HG03064 (cell line): ENCODE measurements around the gene KXD1.

Source experiments
- ATAC-seq: cut with Tn5 transposase; IDR thresholded peaks from one replicate; pipeline ENCODE4 v1.9.1; 2021; ENCODE audit warnings: low read depth; ENCODE audit not compliant: unreplicated experiment

The KXD1 gene

GRCh38 chr19:18612051-18612771 lies 54.5 kb downstream of the KXD1 start:
- no peak for ATAC-seq

DNA sequence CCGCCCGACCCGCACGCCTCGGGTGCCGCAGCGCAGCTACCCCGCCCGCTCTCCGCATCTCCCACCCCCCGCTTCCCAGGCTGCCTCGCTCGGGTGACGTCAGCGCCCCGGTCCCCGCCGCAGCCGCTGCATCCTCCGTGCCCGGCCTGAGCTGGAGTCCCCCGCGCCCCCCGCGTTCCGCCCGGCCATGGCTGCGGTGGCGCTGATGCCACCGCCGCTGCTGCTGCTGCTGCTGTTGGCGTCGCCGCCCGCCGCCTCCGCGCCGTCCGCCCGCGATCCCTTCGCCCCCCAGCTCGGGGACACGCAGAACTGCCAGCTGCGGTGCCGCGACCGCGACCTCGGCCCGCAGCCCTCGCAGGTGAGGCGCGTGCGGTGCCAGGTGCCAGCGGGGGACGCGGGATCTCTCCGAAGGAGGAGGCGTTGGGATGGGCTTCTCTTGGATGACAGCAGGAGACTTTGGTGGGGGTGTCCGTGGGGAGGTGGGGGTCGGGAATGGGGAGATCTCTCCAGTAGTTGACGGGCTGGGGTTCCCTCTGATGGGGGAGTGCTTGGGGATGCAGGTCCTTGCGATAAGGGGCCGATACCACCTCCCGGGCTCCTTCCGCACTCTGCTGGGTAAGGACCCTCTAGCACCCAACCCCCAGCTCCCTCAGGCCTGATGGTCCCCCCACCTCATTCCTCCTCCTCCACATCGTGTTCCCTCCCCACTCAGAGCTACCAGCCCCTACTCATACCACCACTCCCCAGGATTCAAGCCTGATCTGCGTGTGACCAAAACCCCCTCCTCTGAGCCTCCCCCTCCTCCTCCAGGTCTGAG lies 55.3 kb downstream of the KXD1 start, which contains the start of gene TMEM59L:
TSS of gene TMEM59L (plus strand) at position 99 of the 817 bp plus-strand sequence. CDS start at position 188, 89 bp downstream.
- ATAC-seq: no peak

DNA sequence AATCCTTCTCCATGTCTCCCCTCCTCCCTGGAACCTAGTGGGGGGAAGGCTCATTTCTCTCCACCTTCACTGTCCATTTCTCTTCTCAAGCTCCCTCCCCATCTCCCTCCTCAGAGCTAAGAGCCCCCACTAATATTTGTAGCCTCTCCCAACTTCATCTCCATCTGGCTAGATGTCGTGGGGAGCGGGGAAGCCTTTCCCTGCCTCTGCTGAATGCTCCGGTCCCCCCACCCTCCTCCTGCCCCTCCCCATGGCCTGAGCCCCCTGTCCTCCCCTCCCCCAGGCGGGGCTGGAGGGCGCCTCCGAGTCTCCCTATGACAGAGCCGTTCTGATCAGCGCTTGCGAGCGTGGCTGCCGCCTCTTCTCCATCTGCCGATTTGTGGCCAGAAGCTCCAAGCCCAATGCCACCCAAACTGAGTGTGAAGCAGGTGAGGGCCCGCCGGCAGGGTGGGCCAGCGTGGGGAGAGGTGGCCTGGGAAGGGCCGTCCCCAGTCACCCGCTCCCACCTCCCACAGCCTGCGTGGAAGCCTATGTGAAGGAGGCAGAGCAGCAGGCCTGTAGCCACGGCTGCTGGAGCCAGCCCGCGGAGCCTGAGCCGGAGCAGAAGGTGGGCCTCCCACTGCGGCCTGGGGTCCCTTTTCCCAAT lies 56.0 kb downstream of the KXD1 start:
- no peak for ATAC-seq

DNA sequence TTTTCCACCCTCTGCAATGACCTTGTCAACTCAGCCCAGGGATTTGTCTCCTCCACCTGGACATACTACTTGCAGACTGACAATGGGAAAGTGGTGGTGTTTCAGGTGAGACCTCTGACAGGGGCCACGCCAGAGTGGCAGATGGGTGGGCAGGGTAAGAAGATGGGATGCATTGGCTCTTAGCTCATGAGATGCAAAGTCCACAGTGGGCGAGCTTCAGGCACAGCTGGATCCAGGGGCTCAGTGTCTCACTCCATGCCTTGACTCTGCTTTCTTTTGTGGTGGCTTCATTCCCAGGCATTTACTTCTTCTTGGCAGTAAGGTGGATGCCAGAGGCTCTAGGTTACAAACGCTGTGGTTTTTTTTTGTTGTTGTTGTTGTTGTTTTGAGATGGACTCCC lies 58.4 kb downstream of the KXD1 start:
- ATAC-seq: no peak

GRCh38 chr19:18617562-18617961 lies 59.9 kb downstream of the KXD1 start:
- ATAC-seq: no peak

DNA sequence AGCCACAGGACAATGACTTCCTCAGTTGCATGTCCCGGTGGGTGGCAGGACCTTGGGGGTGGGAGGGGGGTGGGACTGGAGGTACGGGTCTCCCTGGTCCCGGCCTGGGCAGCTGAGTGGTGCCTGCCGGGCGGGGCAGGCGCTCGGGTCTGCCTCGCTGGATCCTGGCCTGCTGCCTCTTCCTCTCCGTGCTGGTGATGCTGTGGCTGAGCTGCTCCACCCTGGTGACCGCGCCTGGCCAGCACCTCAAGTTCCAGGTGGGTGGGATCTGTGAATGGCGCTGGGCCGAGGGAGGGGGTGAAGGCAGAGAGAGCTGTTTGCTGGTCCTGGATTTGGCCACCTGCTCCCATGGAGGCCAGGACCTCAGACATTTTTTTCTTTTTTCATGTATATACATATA lies 60.6 kb downstream of the KXD1 start:
- no peak for ATAC-seq
